ENCODE data around the gene CA12. TPM values are rescaled to one million over a fixed set of nuclear protein-coding genes. Genes with fewer than 3 reads are reported as not detected.
"Not testable (repeated sequence)": the region's sequence is repeated elsewhere in the genome, so short reads cannot be mapped to it uniquely, and the experiment has no call there.

Gene CA12
- total and polyA plus RNA-seq, 5 donors = 0.33 to 1.2 (median 0.75) TPM

- H3K9me3 ChIP-seq (ENCODE audit: control insufficient read depth, low read length); H3K27ac ChIP-seq (ENCODE audit: low read length); H3K4me3 ChIP-seq (ENCODE audit: low read length); DNase-seq; ATAC-seq; intact Hi-C loops (cut with DNase I); H3K27me3 ChIP-seq (ENCODE audit: control insufficient read depth, insufficient read depth); H3K4me1 ChIP-seq (ENCODE audit: control insufficient read depth, insufficient read depth, low read length): not testable (repeated sequence)
- WGBS = 94% methylated on average over 8 of the region's 11 CpGs
Observed at GRCh38 chr15:63320981-63321380, 60.7 kb downstream of the CA12 start.

GRCh38 chr15:63320446-63320845 lies 61.2 kb downstream of the CA12 start:
- H3K27me3 ChIP-seq (ENCODE audit: control insufficient read depth, insufficient read depth); DNase-seq; H3K4me3 ChIP-seq (ENCODE audit: low read length); H3K27ac ChIP-seq (ENCODE audit: low read length); H3K9me3 ChIP-seq (ENCODE audit: control insufficient read depth, low read length); ATAC-seq; intact Hi-C loops (cut with DNase I); H3K4me1 ChIP-seq (ENCODE audit: control insufficient read depth, insufficient read depth, low read length): not testable (repeated sequence)
- WGBS = 90% methylated on average over 8 of the region's 10 CpGs

GRCh38 chr15:63319065-63319464 lies 62.6 kb downstream of the CA12 start:
- Histone ChIP-seq H3K4me3 (ENCODE audit: low read length) (no peak overlapping the region), H3K9me3 (ENCODE audit: control insufficient read depth, low read length) (no peaks in the 10 kb centered on the region), H3K27ac (ENCODE audit: low read length) (no peak overlapping the region), H3K4me1 (ENCODE audit: control insufficient read depth, insufficient read depth, low read length) (no peaks in the 10 kb centered on the region), H3K27me3 (ENCODE audit: control insufficient read depth, insufficient read depth) (no peaks in the 10 kb centered on the region)
- DNase-seq (no peak), ATAC-seq (no peak)
- intact Hi-C loops (cut with DNase I) = no loop called here
- WGBS = 96% methylated on average over 3 of the region's 3 CpGs

GRCh38 chr15:63318344-63318743 lies 63.3 kb downstream of the CA12 start:
- Histone ChIP-seq H3K4me3 (ENCODE audit: low read length) (no peak overlapping the region), H3K27me3 (ENCODE audit: control insufficient read depth, insufficient read depth) (no peaks in the 10 kb centered on the region), H3K9me3 (ENCODE audit: control insufficient read depth, low read length) (no peaks in the 10 kb centered on the region), H3K27ac (ENCODE audit: low read length) (no peak overlapping the region), H3K4me1 (ENCODE audit: control insufficient read depth, insufficient read depth, low read length) (no peaks in the 10 kb centered on the region)
- intact Hi-C loops (cut with DNase I) = no loop called here
- ATAC-seq (no peak), DNase-seq (no peak)
- WGBS = 97% methylated on average over 4 of the region's 4 CpGs

GRCh38 chr15:63314409-63314808 lies 67.2 kb downstream of the CA12 start:
- intact Hi-C loops (cut with DNase I) = no loop called here
- ATAC-seq = no peak
- 62% methylated on average over 2 of the region's 2 CpGs for WGBS

GRCh38 chr15:63313825-63314224 lies 67.8 kb downstream of the CA12 start:
- no peak overlapping the region for H3K4me3 ChIP-seq (ENCODE audit: low read length)
- H3K27ac ChIP-seq (ENCODE audit: low read length) = no peak overlapping the region
- H3K9me3 ChIP-seq (ENCODE audit: control insufficient read depth, low read length) = no peaks in the 10 kb centered on the region
- H3K4me1 ChIP-seq (ENCODE audit: control insufficient read depth, insufficient read depth, low read length) = no peaks in the 10 kb centered on the region
- no peak for DNase-seq
- H3K27me3 ChIP-seq (ENCODE audit: control insufficient read depth, insufficient read depth) = no peaks in the 10 kb centered on the region
- no peak for ATAC-seq
- intact Hi-C loops (cut with DNase I) = no loop called here
- WGBS = 85% methylated on average over 4 of the region's 4 CpGs

More at GRCh38 chr15:63314409-63314808, 67.2 kb downstream of the CA12 start:
- Histone ChIP-seq H3K4me1 (ENCODE audit: control insufficient read depth, insufficient read depth, low read length) (no peaks in the 10 kb centered on the region), H3K27me3 (ENCODE audit: control insufficient read depth, insufficient read depth) (no peaks in the 10 kb centered on the region), H3K9me3 (ENCODE audit: control insufficient read depth, low read length) (no peaks in the 10 kb centered on the region), H3K4me3 (ENCODE audit: low read length) (no peak overlapping the region), H3K27ac (ENCODE audit: low read length) (no peak overlapping the region)
- no peak for DNase-seq

GRCh38 chr15:63312286-63312685 lies 69.4 kb downstream of the CA12 start:
- 93% methylated on average over 1 of the region's 1 CpG for whole genome bisulfite sequencing
- Histone ChIP-seq H3K4me3 (ENCODE audit: low read length) (no peak overlapping the region), H3K27me3 (ENCODE audit: control insufficient read depth, insufficient read depth) (no peaks in the 10 kb centered on the region), H3K27ac (ENCODE audit: low read length) (no peak overlapping the region), H3K4me1 (ENCODE audit: control insufficient read depth, insufficient read depth, low read length) (no peaks in the 10 kb centered on the region), H3K9me3 (ENCODE audit: control insufficient read depth, low read length) (no peaks in the 10 kb centered on the region)
- DNase-seq (no peak), ATAC-seq (no peak)
- intact Hi-C loops (cut with DNase I) = no loop called here

GRCh38 chr15:63310646-63311045 lies 71.0 kb downstream of the CA12 start:
- Histone ChIP-seq H3K4me1 (ENCODE audit: control insufficient read depth, insufficient read depth, low read length) (no peaks in the 10 kb centered on the region), H3K4me3 (ENCODE audit: low read length) (no peak overlapping the region), H3K27me3 (ENCODE audit: control insufficient read depth, insufficient read depth) (no peaks in the 10 kb centered on the region), H3K9me3 (ENCODE audit: control insufficient read depth, low read length) (no peaks in the 10 kb centered on the region), H3K27ac (ENCODE audit: low read length) (no peak overlapping the region)
- 85% methylated on average over 3 of the region's 3 CpGs for WGBS
- intact Hi-C loops (cut with DNase I) = no loop called here
- ATAC-seq (no peak), DNase-seq (no peak)

- Histone ChIP-seq H3K27me3 (ENCODE audit: control insufficient read depth, insufficient read depth) (no peaks in the 10 kb centered on the region), H3K27ac (ENCODE audit: low read length) (no peak overlapping the region), H3K4me1 (ENCODE audit: control insufficient read depth, insufficient read depth, low read length) (no peaks in the 10 kb centered on the region), H3K9me3 (ENCODE audit: control insufficient read depth, low read length) (no peaks in the 10 kb centered on the region), H3K4me3 (ENCODE audit: low read length) (no peak overlapping the region)
- DNase-seq = no peak
- ATAC-seq = no peak
- intact Hi-C loops (cut with DNase I) = no loop called here
- WGBS = 86% methylated on average over 2 of the region's 2 CpGs
Observed at GRCh38 chr15:63308947-63309346, 72.7 kb downstream of the CA12 start.

GRCh38 chr15:63308491-63308890 lies 73.2 kb downstream of the CA12 start:
- no peak for DNase-seq
- no peaks in the 10 kb centered on the region for H3K27me3 ChIP-seq (ENCODE audit: control insufficient read depth, insufficient read depth)
- 86% methylated on average over 4 of the region's 4 CpGs for WGBS
- no peak overlapping the region for H3K27ac ChIP-seq (ENCODE audit: low read length)
- ATAC-seq = no peak
- H3K9me3 ChIP-seq (ENCODE audit: control insufficient read depth, low read length) = no peaks in the 10 kb centered on the region
- intact Hi-C loops (cut with DNase I) = no loop called here
- H3K4me1 ChIP-seq (ENCODE audit: control insufficient read depth, insufficient read depth, low read length) = no peaks in the 10 kb centered on the region
- no peak overlapping the region for H3K4me3 ChIP-seq (ENCODE audit: low read length)

- intact Hi-C loops (cut with DNase I) = no loop called here
- ATAC-seq (no peak), DNase-seq (no peak)
- Histone ChIP-seq H3K4me1 (ENCODE audit: control insufficient read depth, insufficient read depth, low read length) (no peaks in the 10 kb centered on the region), H3K9me3 (ENCODE audit: control insufficient read depth, low read length) (no peaks in the 10 kb centered on the region), H3K27me3 (ENCODE audit: control insufficient read depth, insufficient read depth) (no peaks in the 10 kb centered on the region), H3K27ac (ENCODE audit: low read length) (no peak overlapping the region), H3K4me3 (ENCODE audit: low read length) (no peak overlapping the region)
- 94% methylated on average over 5 of the region's 5 CpGs for WGBS
Observed at GRCh38 chr15:63306492-63307073, 75.1 kb downstream of the CA12 start.

GRCh38 chr15:63305260-63305659 lies 76.4 kb downstream of the CA12 start:
- 91% methylated on average over 5 of the region's 5 CpGs for WGBS
- intact Hi-C loops (cut with DNase I) = no loop called here
- ATAC-seq = no peak

More at GRCh38 chr15:63305260-63305659, 76.4 kb downstream of the CA12 start:
- H3K27me3 ChIP-seq (ENCODE audit: control insufficient read depth, insufficient read depth) = no peaks in the 10 kb centered on the region
- DNase-seq = no peak
- no peaks in the 10 kb centered on the region for H3K9me3 ChIP-seq (ENCODE audit: control insufficient read depth, low read length)
- no peak overlapping the region for H3K4me3 ChIP-seq (ENCODE audit: low read length)
- peaks cover 2% of the 10 kb centered on the region for H3K4me1 ChIP-seq (ENCODE audit: control insufficient read depth, insufficient read depth, low read length)
- H3K27ac ChIP-seq (ENCODE audit: low read length) = no peak overlapping the region

All from right cardiac atrium (tissue), 5 donors.